Endometrial microvascular endothelial cells (primary cell): ENCODE results near the gene MYOG. TPM values are rescaled to one million over a fixed set of nuclear protein-coding genes. Genes with fewer than 3 reads are reported as not detected.

ENCODE experiments used
- in situ Hi-C: cut with HindIII; loops from 2 replicates; pipeline ENCODE4 v1.10.0; 2017; ENCODE audit warnings: low sequenced_read_pairs, low pct_unique_long_range_greater_than_20kb; ENCODE audit errors: inconsistent ontology term
- total RNA-seq: library from RNA; depleted of rRNA; stranded (reverse); fragments of >200 nt; gene quantifications from one replicate; pipeline ENCODE4 v1.2.3, GENCODE V29; 2015; ENCODE audit errors: inconsistent ontology term

Gene MYOG
- total RNA-seq, 1 donor from 2014 or later: not detected

GRCh38 chr1:203078478-203078877 lies 7.3 kb downstream of the MYOG start:
- in situ Hi-C loops: no loop called here

- in situ Hi-C loops: no loop called here
These were observed 7.9 kb downstream of the MYOG start for GRCh38 chr1:203077956-203078355.

GRCh38 chr1:203077367-203077766 lies 8.4 kb downstream of the MYOG start:
- in situ Hi-C loops: no loop called here

GRCh38 chr1:203076031-203076511 lies 9.7 kb downstream of the MYOG start:
- in situ Hi-C loops: no loop called here

GRCh38 chr1:203075236-203076030 lies 10.4 kb downstream of the MYOG start:
- in situ Hi-C loops: no loop called here

- in situ Hi-C loops: no loop called here
These were observed 11.2 kb downstream of the MYOG start for GRCh38 chr1:203074610-203075009.

GRCh38 chr1:203073469-203073868 lies 12.3 kb downstream of the MYOG start:
- in situ Hi-C loops: no loop called here

GRCh38 chr1:203072911-203073310 lies 12.9 kb downstream of the MYOG start:
- in situ Hi-C loops: no loop called here

- in situ Hi-C loops: no loop called here
These were observed 13.7 kb downstream of the MYOG start for GRCh38 chr1:203072002-203072602.

- in situ Hi-C loops: no loop called here
These were observed 16.6 kb downstream of the MYOG start for GRCh38 chr1:203069030-203069747.

GRCh38 chr1:203066965-203067364 lies 18.8 kb downstream of the MYOG start:
- in situ Hi-C loops: no loop called here

GRCh38 chr1:203065986-203066385 lies 19.8 kb downstream of the MYOG start:
- in situ Hi-C loops: no loop called here

- in situ Hi-C loops: no loop called here
These were observed 20.6 kb downstream of the MYOG start for GRCh38 chr1:203065191-203065590.

- in situ Hi-C loops: no loop called here
These were observed 22.5 kb downstream of the MYOG start for GRCh38 chr1:203063287-203063686.

- in situ Hi-C loops: no loop called here
These were observed 25.7 kb downstream of the MYOG start for GRCh38 chr1:203060115-203060514.

GRCh38 chr1:203059485-203059884 lies 26.3 kb downstream of the MYOG start:
- in situ Hi-C loops: no loop called here

GRCh38 chr1:203058676-203058935 lies 27.2 kb downstream of the MYOG start:
- in situ Hi-C loops: no loop called here

- in situ Hi-C loops: no loop called here
These were observed 27.7 kb downstream of the MYOG start for GRCh38 chr1:203057911-203058675.

GRCh38 chr1:203056516-203056915 lies 29.3 kb downstream of the MYOG start:
- in situ Hi-C loops: no loop called here
